H54 (cell line): ENCODE data around the gene PTCSC3.
"Not testable (repeated sequence)": the region's sequence is repeated elsewhere in the genome, so short reads cannot be mapped to it uniquely, and the experiment has no call there.

ENCODE experiments used
- DNase-seq: peaks from one replicate; pipeline ENCODE4 v3.0.0; 2011; ENCODE audit warnings: low spot score, mixed read lengths; ENCODE audit not compliant: insufficient read length
- FAIRE-seq: peaks from 3 replicates; lab custom pipeline; 2011; peaks lifted over from hg19 to GRCh38; lab: Jason Lieb, UNC
- POLR2A ChIP-seq: IDR thresholded peaks from 2 replicates; pipeline ENCODE4 v1.6.1; 2011; ENCODE audit warnings: low read depth, mild to moderate bottlenecking, low read length

PTCSC3 gene

GRCh38 chr14:36132826-36133225, 43.7 kb downstream of the PTCSC3 start:
- FAIRE-seq = no peak
- TF ChIP-seq POLR2A = no peak
- DNase-seq = no peak

- no peak for FAIRE-seq
- no peak for TF ChIP-seq POLR2A
- DNase-seq = no peak
Observed at GRCh38 chr14:36130186-36130585, 46.3 kb downstream of the PTCSC3 start.

GRCh38 chr14:36129181-36129580, 47.3 kb downstream of the PTCSC3 start:
- no peak for TF ChIP-seq POLR2A
- no peak for DNase-seq
- no peak for FAIRE-seq

GRCh38 chr14:36113341-36113740, 63.2 kb downstream of the PTCSC3 start:
- no peak for TF ChIP-seq POLR2A
- DNase-seq = no peak

GRCh38 chr14:36111822-36112583, 64.5 kb downstream of the PTCSC3 start:
- DNase-seq (no peak), FAIRE-seq (no peak)
- no peak for TF ChIP-seq POLR2A

More at GRCh38 chr14:36113341-36113740, 63.2 kb downstream of the PTCSC3 start:
- FAIRE-seq = no peak

- no peak for TF ChIP-seq POLR2A
- DNase-seq (no peak), FAIRE-seq (no peak)
Observed at GRCh38 chr14:36105401-36105800, 71.1 kb downstream of the PTCSC3 start.

- not testable (repeated sequence) for DNase-seq, FAIRE-seq
Observed at GRCh38 chr14:36104258-36104657, 72.3 kb downstream of the PTCSC3 start.

- DNase-seq (no peak), FAIRE-seq (no peak)
- TF ChIP-seq POLR2A = no peak
Observed at GRCh38 chr14:36099619-36100018, 76.9 kb downstream of the PTCSC3 start.

GRCh38 chr14:36097356-36097755, 79.2 kb downstream of the PTCSC3 start:
- no peak for FAIRE-seq
- no peak for TF ChIP-seq POLR2A

GRCh38 chr14:36096090-36096489, 80.4 kb downstream of the PTCSC3 start:
- DNase-seq (no peak), FAIRE-seq (no peak)
- TF ChIP-seq POLR2A = no peak

More at GRCh38 chr14:36097356-36097755, 79.2 kb downstream of the PTCSC3 start:
- no peak for DNase-seq

GRCh38 chr14:36094963-36095362, 81.6 kb downstream of the PTCSC3 start:
- DNase-seq (no peak), FAIRE-seq (no peak)

GRCh38 chr14:36091096-36091495, 85.4 kb downstream of the PTCSC3 start:
- no peak for FAIRE-seq
- no peak for DNase-seq

More at GRCh38 chr14:36094963-36095362, 81.6 kb downstream of the PTCSC3 start:
- TF ChIP-seq POLR2A = no peak

GRCh38 chr14:36087411-36087810, 89.1 kb downstream of the PTCSC3 start:
- FAIRE-seq (no peak), DNase-seq (no peak)
- no peak for TF ChIP-seq POLR2A

More at GRCh38 chr14:36091096-36091495, 85.4 kb downstream of the PTCSC3 start:
- no peak for TF ChIP-seq POLR2A

GRCh38 chr14:36086629-36087395, 89.7 kb downstream of the PTCSC3 start:
- no peak for FAIRE-seq
- no peak for TF ChIP-seq POLR2A
- DNase-seq = no peak
